HG03045 (cell line): Measurements from ENCODE around the gene RCVRN.

Experiments used
- ATAC-seq: cut with Tn5 transposase; IDR thresholded peaks from one replicate; pipeline ENCODE4 v1.9.1; 2021; ENCODE audit warnings: mild to moderate bottlenecking, moderate library complexity; ENCODE audit not compliant: unreplicated experiment

The RCVRN gene

DNA sequence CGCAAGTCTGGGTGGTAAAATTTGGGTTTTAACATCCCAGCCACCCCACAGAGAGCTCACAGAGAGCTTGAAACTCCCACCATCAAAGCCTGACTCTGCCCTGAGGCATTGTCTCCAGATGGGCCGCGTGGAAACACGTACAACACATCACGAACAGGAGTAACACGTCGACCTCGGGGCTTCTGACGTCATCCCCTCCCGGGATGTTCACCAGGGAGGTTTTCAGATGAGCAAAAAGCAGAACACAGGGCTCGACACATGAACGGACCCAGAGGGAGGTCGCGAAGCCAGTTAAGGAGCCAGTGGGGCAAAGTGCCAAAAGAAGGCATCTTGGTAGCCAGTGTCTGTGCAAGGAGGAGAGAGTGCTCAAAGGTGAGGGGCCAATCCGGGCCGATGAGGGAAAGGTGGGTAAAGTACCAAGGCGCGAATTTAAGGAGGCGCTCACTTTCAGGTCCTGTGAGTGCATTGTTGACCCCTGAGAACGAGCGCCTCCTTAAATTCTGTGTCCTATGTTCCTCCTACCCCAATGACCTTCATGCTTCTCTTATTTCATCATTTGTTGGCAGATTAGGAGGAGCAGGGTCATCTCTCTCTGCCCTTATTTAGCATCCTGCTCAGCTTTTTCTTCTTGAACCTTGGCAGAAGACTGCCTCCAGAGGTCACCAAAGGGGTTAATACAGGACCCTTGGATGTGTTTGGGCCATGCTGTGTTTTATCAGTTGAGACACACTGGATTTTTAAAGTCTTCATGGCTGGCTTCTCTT, 5.6 kb downstream of the RCVRN start:
- ATAC-seq = no peak

DNA sequence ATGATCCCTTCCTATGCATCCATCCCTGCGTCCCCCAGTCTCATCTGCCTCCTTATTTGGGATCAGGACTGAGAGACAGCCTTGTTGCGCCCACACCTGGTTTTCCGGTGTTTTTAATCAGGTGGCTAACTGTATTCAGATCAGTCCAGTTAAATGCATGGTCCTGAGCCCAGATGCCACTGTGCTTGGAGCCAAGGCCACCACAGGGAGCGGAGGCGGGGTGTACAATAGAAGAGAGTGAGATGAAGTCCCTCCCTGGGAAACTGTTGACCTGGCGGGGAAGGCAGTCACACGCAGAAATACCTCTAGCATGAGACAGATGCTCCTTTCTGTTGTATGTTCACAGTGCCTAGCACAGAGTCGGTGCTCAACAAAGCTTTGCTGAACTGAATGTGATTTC, 6.3 kb downstream of the RCVRN start:
- no peak for ATAC-seq

DNA sequence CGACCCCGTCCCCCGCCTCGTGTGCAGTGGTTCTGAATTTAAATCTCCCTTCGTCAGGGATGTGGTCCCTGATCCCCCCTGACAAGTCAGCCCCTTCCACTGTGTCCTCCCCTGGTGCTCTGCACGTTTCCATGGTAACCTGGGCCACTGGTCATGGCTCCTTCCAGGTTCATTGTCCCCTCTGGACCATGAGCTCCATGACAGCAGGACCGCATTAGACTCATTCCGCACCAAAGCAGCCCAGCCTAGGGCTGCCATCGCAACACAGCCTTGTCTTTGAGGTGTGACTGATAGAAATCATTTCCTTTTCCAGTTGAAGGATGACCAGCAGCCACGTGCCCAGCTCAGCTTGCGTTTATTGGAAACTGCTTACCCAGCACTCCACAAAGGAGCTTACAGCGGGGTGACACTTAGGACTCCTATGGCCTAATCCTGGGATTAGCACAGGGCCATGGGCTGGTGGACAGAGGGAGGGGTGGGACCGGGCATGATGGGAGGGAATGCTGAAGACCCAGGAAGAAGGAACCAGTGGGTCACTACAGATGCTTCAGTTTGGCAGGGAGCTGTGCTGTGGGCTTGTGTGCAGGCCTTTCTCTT, 7.6 kb downstream of the RCVRN start:
- no peak for ATAC-seq

DNA sequence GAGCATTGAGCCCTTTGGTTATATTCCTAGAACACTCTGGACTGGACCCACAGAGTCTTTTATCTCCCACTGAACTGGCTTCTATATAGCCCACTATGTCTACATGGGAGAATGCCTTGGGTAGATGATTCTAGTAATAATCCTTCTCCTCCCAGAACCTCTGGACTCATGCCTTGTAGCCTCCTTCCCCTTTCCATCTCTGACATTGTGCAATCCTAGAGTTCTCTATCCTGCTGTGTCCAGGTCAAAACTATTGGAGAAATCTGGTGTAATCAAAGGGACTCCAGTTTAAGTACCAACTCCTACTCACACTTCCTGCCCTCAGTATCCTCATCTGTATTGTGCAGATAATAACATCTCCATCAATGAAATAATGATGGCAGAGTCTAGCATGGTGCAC, 9.1 kb downstream of the RCVRN start:
- no peak for ATAC-seq

DNA sequence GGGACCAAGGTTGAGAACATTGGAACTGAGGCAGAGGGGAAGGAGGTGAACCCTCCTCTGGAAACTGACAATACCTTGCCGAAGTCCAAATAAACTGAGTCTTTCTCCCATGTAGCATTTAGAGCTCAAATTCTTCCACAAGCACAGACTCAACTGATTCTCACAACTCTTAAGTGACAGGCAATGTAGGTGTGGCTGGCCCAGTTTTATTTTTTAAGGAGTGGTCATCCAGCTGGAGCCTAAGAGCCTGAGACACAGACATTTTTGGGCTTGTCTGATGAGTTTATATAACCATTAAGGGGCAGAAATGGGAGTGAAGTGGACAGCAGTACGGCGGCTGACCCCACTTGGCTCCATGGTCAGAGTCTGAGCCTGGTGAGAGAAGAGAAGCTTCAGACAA, 10.8 kb downstream of the RCVRN start:
- no peak for ATAC-seq

DNA sequence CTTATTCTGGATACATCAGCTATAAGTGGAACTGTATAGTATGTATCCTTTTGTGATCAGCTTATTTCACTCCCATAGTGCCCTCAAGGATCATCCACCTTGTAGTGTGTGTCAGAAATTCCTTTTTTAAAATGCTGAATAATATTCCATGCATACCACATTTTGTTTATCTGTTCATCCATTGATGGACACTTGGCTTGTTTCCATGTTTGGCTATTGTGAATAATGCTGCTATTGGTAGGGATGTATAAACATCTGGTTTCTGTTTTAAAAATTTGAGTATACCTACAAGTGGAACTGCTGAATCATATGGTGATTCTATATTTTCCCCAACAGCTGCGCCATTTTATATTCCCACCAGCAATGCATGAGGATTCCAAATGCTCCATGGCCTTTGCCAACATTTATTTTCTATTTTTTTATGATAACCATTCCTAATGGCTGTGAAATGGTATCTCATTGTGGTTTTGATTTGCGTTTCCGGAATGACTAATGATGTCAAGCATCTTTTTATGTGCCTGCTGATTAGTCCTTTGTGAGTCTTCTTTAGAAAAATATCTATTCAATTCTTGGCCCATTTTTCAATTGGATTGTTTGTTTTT, 11.6 kb downstream of the RCVRN start:
- no peak for ATAC-seq

DNA sequence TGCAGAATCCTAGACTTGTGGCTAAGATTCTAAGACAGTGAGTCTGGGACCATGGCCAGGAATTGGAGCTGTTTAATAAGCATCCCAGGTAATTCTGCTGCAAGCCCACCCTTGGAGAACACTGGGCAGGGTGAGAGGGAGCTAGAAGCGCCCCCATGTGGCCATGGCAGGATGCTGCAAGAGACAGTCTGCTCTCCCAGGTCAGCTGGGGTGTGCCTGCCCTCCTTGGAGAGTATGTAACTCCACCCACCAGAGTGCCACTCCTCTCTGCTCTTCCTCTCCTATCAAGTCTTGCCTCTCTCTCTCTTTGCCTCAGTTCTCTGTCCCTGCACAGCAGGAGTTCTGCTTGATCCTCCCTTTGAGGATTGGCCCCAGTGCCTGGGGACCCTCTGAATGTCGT, 14.9 kb downstream of the RCVRN start:
- ATAC-seq = no peak

DNA sequence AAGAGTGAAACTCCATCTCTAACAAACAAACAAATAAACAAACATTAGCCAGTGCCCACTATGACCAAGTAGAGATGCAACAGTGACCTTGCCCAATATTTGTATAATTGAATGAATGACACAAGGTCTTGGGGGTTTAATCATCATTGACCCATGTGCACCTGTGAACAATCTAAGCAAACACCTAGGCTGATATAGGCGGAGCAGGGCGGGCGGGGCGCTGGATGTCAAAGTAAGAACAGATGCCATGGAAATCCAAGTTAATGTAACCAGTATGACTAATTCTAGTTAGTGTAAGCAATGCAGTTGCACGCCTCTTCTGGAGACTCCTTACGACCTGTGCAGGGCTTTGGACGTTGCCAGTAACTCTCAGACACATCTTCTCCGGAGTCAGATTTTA, 17.6 kb downstream of the RCVRN start:
- no peak for ATAC-seq

DNA sequence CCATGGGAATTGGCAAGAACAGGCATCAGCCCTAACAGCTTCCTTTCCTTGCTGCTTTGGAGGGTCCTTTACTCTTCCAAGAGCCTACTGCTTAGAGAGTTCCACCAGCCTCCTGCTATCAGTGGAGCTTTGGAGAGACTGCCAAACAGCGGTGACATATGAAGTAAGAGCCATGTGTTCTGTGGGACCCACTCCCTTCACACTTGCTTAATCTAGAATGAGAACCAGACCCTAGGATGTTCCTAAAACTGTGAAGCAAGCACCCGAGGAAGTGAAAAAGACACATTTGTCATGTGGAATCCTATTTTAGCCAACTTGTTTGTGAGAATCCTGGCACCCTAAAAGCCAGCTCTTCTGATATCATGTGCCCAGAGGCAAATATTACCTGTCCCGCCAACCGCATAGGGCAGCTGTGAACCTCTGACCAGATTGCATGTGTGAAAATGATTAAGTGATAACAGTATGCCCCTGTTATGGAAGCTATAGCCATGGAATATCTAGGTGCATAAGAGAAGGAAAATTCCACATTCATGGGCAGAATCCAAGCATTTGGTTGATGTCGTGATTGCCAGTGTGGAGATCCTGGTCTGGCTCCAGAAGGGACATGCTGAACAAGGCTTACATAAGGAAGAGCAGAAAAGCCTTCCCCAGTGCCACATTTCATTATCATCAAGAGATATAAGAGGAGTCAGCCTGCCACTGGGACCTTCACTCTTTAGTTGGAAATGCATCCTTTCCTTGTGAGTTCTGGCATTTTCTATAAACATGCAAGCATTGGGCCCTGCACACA, 18.7 kb downstream of the RCVRN start:
- ATAC-seq = no peak

DNA sequence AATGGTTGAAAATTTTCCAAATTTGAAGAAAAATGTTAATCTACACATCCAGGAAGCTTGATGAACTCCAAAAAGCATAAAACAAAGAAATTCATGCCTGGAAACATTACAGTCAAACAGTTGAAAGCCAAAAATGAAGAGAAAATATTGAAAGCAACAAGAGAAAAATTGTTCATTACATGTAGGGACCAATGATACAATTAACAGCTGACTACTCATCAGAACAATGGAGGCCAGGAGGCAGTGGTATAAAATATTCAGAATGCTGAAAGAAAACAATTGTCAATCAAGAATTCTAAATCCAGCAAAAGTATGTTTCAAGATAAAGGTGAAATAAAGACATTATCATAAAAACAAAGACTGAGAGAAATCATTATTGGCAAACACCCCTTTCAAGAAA, 21.6 kb downstream of the RCVRN start:
- no peak for ATAC-seq

DNA sequence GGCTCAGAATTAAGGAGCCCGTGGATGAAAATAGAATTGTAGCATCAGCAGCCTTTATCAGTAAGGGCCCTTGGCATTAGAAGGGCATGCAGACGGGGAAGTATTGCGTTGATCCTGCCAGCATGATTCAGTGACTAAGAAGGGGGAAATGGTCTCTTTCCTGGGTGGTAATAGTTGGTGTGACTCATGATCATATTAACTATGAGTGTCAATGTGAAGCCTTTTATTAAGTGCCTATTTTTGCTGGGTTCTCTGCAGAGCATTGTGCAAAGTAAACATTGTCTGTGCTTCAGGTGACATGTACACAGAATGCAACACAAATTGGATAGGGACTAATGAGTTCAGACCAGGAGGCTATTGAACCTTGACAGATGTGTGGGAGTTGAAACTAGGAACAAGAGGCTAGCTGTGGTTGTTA, 24.5 kb downstream of the RCVRN start:
- no peak for ATAC-seq

DNA sequence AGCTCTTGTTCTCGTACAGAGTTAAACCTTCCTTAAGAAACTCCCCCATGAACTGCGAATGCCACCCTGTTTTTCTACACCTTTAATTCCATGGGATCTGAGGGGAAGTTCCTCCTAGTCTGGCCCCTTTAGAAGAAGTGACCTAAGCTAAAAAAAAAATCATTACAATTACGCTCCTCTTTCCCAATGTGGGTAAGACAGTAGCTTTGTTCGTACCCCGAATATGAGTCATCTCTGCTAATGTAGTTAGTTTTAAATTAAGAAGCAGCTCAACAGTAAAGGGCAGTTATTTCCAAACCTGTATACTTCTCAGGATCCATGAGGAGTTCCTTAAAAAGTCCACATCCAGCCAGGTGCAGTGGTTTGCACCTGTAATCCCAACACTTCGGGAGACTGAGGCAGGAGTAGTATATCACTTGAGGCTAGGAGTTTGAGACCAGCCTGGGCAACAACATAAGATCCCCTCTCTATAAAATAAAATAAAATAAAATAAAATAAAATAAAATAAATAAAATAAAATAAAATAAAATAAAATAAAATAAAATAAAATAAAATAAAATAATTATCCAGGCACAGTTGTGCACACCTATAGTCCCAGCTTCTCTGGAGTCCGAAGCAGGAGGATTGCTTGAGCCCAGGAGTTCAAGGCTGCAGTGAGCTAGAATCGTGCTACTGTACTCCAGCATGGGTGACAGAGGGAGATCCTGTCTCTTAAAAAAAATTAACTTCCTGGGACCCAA, 26.1 kb downstream of the RCVRN start:
- ATAC-seq = no peak

DNA sequence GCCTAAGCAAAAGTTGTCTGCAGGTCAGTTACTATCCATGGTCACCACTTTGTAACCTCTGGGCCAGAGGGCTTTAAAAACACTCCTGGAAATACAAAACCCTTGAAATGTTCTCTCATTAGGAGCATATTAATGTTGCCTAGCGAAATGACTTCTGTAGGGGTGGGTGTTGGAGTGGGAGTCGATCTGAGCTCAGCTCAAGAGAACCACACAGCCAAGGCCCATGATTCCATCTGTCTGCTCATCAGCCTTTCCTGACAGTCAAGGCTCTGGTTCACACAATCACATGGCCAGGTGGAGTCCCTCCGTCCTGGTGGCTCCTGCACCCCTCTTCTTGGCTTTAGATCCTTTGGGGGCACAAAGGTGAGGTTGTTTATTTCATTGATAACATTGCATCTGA, 26.7 kb downstream of the RCVRN start:
- ATAC-seq = no peak

DNA sequence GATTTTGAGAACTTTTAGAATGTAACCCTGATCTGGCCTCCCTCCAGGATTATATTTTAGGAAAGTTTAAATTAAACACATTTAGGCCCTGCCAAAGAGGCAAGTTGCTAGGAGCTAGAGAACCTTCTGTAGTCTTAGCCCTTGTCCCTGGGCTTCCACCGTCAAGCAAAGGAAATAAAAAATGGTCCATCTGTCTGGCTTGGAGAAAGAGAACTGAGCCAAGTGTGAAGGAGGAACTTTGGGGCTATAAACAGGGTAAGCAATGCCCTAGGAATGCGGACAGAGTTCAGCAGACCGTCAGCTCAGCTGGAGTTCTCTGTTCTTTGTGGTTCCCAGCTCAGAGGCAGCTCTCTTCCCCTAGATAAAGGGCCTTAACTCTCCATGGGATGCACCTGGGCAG, 29.6 kb downstream of the RCVRN start:
- no peak for ATAC-seq

DNA sequence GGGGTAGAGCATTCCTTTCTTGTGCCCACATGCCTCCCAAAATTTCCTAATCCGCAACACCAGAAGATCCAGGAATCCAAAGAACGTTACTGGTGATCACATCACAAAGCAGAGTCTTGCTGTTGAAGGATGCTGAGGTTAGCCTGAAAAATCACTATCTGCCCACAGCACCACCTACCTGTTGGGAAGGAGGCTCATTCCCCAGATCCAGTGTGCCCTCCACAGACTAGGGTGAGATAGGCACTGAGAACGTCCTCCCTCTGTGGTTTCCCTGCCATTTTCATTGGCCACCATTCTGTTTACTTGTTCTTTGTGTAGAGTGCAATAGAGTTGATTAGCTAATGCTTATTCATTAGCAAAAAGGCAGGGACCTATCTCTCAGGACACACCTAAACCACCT, 30.3 kb downstream of the RCVRN start:
- ATAC-seq = no peak

DNA sequence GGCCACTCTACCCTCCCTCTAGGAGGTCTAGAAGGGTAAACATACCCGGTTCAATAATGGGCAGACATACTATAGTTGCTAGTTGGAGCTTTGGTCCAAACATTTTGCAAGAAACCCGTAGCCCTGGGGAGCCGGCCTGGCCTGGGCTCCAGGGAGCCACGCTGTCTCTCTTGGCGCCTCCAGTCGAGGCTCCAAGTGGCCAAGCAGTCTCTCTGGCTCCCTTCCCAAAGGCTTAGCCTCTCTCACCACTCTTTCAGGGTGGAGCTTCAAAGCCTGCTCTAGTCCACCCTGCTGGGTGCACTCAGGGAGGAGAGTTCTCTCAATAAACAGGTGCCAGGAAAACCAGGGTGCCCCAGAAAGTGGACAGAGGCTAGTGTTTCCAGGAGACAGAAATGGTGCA, 32.2 kb downstream of the RCVRN start:
- no peak for ATAC-seq

DNA sequence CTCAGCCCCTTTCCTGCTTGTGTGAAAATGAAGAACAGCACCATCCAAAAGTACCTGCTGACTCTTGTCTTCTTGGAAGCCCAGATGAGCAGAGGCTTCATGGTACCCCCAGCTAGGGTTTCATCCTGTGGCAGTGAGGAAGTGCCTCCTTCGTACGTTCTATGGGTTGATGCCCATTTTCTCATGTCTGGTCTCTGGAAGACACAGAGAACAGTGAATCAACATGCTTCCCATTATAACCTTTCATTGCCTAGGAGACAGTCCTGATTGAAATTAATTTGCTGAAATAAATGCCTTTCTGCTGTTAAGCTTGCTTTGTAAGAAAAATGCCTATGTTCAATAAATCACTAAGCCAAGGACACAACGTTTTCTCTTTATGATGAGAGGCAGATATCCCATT, 36.5 kb downstream of the RCVRN start:
- ATAC-seq = no peak

DNA sequence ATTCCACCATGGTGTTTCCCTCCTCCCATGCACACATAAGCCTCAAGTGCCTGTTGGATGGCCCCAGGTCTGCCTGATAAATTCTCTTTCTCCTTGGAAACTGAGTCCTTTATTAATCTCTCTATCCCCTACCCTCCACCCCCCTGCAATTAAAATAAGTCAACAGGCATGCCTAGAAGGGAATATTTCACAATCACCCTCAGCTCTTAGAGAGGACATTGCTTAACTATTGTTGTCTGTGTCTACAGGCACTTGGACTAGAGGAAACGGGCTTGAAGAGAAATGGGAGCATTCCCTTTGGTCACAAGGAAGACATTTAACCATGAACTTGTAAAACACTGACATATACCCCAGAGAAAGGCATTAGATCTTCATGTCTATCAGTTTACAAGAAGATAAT, 39.5 kb downstream of the RCVRN start:
- ATAC-seq = no peak

DNA sequence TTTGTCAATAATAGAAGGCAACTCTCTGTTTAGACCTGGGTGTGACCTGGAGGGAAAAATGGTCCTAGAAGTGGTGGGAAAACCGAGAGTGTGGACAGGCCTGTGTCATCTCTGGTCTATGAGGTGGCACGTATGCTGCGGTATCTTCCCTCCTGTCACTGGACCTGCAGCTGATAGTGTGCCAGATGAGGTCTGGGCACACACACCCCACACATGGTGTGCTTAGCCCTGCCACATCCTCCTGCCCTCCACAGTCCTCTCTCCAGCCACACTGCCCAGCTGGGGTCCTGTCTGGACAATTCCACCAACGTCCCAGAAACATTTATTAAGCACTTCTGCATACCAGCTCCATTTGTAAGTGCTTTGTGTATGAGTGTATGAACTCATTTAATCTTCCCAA, 42.1 kb downstream of the RCVRN start:
- no peak for ATAC-seq

DNA sequence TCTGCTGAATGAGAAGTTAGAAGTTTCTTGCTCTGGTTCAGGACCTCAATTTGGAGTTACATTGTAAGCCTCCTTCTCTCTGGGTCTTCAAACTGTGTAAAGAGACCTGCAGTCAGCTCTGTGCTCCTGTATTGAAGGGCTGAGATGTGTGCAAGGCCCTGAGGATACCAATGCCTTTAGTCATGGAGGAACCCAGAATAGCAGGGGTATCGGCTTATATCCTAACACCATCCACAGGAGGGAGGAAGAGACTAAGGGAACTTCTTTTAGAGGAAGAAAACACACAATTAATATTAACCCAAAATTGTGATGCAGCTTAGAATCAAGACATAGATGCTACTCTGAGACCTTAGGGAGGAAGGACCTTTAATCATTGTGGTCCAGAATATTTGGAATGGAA, 42.9 kb downstream of the RCVRN start:
- no peak for ATAC-seq

DNA sequence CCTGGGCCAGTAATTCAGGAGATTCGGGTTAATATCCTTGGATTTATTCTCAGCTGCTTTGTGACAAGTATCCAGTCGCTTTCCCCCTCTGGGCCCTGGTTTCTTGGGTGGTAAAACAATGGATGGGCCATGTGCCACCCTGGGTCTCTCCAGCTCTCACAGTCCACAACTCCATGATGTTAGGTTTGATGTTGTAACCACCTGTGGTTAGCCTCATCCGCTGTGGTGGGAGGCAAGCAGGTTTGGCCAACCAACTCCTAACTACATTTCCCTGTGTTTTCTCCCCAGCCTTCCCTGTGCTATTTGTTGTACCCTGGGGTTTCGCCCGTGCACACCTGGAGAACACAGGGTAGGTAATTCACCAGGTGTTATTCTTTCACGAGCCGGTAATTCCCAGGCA, 44.2 kb downstream of the RCVRN start:
- no peak for ATAC-seq
